ENCODE results near the gene OR1S2. TPM values are rescaled to one million over a fixed set of nuclear protein-coding genes. Genes with fewer than 3 reads are reported as not detected.
A peak's percentile ranks its signal among the peaks of the same experiment; 100 is the strongest.

Gene OR1S2
- total and polyA plus RNA-seq, 9 of the 15 experiments (the other 6 are each of a cell fraction or from before 2014, with no cell fraction given) = not detected

DNA sequence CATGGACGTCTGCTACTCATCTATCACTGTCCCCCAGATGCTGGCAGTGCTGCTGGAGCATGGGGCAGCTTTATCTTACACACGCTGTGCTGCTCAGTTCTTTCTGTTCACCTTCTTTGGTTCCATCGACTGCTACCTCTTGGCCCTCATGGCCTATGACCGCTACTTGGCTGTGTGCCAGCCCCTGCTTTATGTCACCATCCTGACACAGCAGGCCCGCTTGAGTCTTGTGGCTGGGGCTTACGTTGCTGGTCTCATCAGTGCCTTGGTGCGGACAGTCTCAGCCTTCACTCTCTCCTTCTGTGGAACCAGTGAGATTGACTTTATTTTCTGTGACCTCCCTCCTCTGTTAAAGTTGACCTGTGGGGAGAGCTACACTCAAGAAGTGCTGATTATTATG lies 24.3 kb downstream of the OR1S2 start (continued):
- TF ChIP-seq MEIS2 (IDR thresholded peaks at IDR 0.05; ENCODE audit: partially characterized antibody) = peak; percentile 14

DNA sequence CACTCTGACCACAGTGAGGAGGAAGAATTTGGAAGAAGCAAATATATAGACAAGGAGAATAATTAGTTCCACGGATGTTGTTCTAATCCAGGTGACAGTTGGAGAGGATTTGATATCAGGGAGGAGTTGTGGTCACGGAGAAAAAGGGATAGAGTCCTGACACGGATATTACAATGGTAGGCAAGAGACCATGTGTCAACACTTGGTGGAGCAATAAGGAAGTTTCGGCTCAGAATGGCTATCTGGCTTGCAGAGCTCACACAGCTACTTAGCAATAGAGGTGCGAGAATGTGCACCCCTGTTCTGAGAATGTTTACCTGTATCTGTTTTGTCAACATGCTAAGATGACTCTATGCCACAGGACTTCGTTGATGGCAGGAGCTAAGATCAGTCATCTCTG lies 25.5 kb downstream of the OR1S2 start:
- Histone ChIP-seq H3K27me3 (ENCODE audit: control insufficient read depth in 2 of 2, insufficient read depth in 2 of 2, low read length in 2 of 2) (no peaks in the 10 kb centered on the region), H3K4me3 (no peak overlapping the region), H3K9me3 (replicated peaks; ENCODE audit: control insufficient read depth, insufficient read depth, low read depth, low read length) (no peaks in the 10 kb centered on the region), H3K4me1 (replicated peaks in 1 of 2; ENCODE audit: control insufficient read depth in 2 of 2, insufficient read depth in 2 of 2, low read length in 2 of 2) (no peaks in the 10 kb centered on the region), H3K9me1 (ENCODE audit: control insufficient read depth, insufficient read depth, low read length) (no peaks in the 10 kb centered on the region), H3K27ac (ENCODE audit: extremely low read depth, low read depth, low read length) (no peak overlapping the region), H3K9ac (ENCODE audit: insufficient read depth in 1 of 2, low read depth in 2 of 2, low read length in 2 of 2) (no peak overlapping the region), H2AFZ (ENCODE audit: low read depth, low read length) (no peak overlapping the region), H3K36me3 (ENCODE audit: control insufficient read depth, insufficient read depth, low read length) (no peaks in the 10 kb centered on the region), H3K4me2 (ENCODE audit: insufficient read depth, low read length) (no peak overlapping the region), H4K20me1 (replicated peaks; ENCODE audit: control insufficient read depth, insufficient read depth, low read length) (no peaks in the 10 kb centered on the region), H3K79me2 (ENCODE audit: control insufficient read depth, insufficient read depth, low read length) (no peaks in the 10 kb centered on the region)
- ChIA-PET POLR2A (no interaction called here), CTCF (ENCODE audit: low intra/inter-chr PET ratio) (no interaction called here)
- ATAC-seq (no peak), DNase-seq (ENCODE audit: extremely low read depth in 1 of 4, low spot score in 3 of 4) (no peak), FAIRE-seq (peak; percentile 60)
- in situ Hi-C loops (cut with MboI) = no loop called here
- BruUV-seq (replicated peaks) = no TSS peak
- intact Hi-C loops (cut with micrococcal nuclease) = no loop called here
- 2% methylated on average over 6 of the region's 6 CpGs for WGBS (ENCODE audit: insufficient coverage, low coverage, missing lambda C conversion rate)
- no peak for TF ChIP-seq BRCA1 (IDR thresholded peaks at IDR 0.05)
- TF ChIP-seq BRCA1 (CRISPR knock-in tag; IDR thresholded peaks at IDR 0.05) = no peak
- no peak for TF ChIP-seq STAG1 (CRISPR knock-in tag; IDR thresholded peaks at IDR 0.05; ENCODE audit: borderline replicate concordance)
- TF ChIP-seq EZH2 (IDR thresholded peaks at IDR 0.05; ENCODE audit: borderline replicate concordance, low read depth, low read length) = no peak
- no peak for TF ChIP-seq ZNF778 (CRISPR knock-in tag; IDR thresholded peaks at IDR 0.05)
- TF ChIP-seq, protein P1, sequence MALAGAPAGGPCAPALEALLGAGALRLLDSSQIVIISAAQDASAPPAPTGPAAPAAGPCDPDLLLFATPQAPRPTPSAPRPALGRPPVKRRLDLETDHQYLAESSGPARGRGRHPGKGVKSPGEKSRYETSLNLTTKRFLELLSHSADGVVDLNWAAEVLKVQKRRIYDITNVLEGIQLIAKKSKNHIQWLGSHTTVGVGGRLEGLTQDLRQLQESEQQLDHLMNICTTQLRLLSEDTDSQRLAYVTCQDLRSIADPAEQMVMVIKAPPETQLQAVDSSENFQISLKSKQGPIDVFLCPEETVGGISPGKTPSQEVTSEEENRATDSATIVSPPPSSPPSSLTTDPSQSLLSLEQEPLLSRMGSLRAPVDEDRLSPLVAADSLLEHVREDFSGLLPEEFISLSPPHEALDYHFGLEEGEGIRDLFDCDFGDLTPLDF (CRISPR knock-in tag; IDR thresholded peaks at IDR 0.05) = no peak
- TF ChIP-seq ERF (CRISPR knock-in tag; IDR thresholded peaks at IDR 0.05) = no peak
- TF ChIP-seq, protein P2, sequence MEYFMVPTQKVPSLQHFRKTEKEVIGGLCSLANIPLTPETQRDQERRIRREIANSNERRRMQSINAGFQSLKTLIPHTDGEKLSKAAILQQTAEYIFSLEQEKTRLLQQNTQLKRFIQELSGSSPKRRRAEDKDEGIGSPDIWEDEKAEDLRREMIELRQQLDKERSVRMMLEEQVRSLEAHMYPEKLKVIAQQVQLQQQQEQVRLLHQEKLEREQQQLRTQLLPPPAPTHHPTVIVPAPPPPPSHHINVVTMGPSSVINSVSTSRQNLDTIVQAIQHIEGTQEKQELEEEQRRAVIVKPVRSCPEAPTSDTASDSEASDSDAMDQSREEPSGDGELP (CRISPR knock-in tag; IDR thresholded peaks at IDR 0.05; ENCODE audit: borderline replicate concordance) = no peak
- no peak for TF ChIP-seq MTA1 (IDR thresholded peaks at IDR 0.05; ENCODE audit: borderline replicate concordance)
- no peak for TF ChIP-seq SPI1 (IDR thresholded peaks at IDR 0.05; ENCODE audit: borderline replicate concordance, low read depth, low read length)
- TF ChIP-seq ZBTB1 (CRISPR knock-in tag; IDR thresholded peaks at IDR 0.05; ENCODE audit: borderline replicate concordance, low read depth) = no peak
